ENCODE data around the gene ZMIZ1.
"Not testable (repeated sequence)": the region's sequence is repeated elsewhere in the genome, so short reads cannot be mapped to it uniquely, and the experiment has no call there.

ZMIZ1 gene

GRCh38 chr10:79034271-79034876 lies 34.4 kb upstream of the ZMIZ1 start:
- H3K4me3 ChIP-seq (ENCODE audit: insufficient read length, low read depth): no peak overlapping the region

GRCh38 chr10:79036416-79036815 lies 32.4 kb upstream of the ZMIZ1 start:
- H3K9ac ChIP-seq (ENCODE audit: insufficient read length, low read depth); H3K36me3 ChIP-seq (ENCODE audit: insufficient read depth, insufficient read length, low read length); H3K9me3 ChIP-seq (ENCODE audit: insufficient read depth, low read length); H3K27me3 ChIP-seq (ENCODE audit: insufficient read depth, insufficient read length); H3K4me1 ChIP-seq (ENCODE audit: insufficient read depth, insufficient read length); DNase-seq (ENCODE audit: low read depth, low spot score); H3K4me3 ChIP-seq (ENCODE audit: insufficient read length, low read depth): not testable (repeated sequence)

More at GRCh38 chr10:79034271-79034876, 34.4 kb upstream of the ZMIZ1 start:
- TF ChIP-seq SUZ12 (IDR thresholded peaks at IDR 0.05; ENCODE audit: extremely low read depth, insufficient read depth, insufficient read length) (no peak), ZNF274 (IDR thresholded peaks at IDR 0.05; ENCODE audit: low read depth, low read length) (no peak), YY1 (IDR thresholded peaks at IDR 0.05; ENCODE audit: insufficient read depth, insufficient read length) (no peak)
- no peak for DNase-seq (ENCODE audit: low read depth, low spot score)
- Histone ChIP-seq H3K4me1 (ENCODE audit: insufficient read depth, insufficient read length) (no peaks in the 10 kb centered on the region), H3K36me3 (ENCODE audit: insufficient read depth, insufficient read length, low read length) (no peaks in the 10 kb centered on the region), H3K27me3 (ENCODE audit: insufficient read depth, insufficient read length) (peaks cover 12% of the 10 kb centered on the region), H3K9me3 (ENCODE audit: insufficient read depth, low read length) (no peaks in the 10 kb centered on the region), H3K9ac (ENCODE audit: insufficient read length, low read depth) (no peak overlapping the region)

- H3K9ac ChIP-seq (ENCODE audit: insufficient read length, low read depth): no peak overlapping the region
- H3K36me3 ChIP-seq (ENCODE audit: insufficient read depth, insufficient read length, low read length): no peaks in the 10 kb centered on the region
- DNase-seq (ENCODE audit: low read depth, low spot score): no peak
- no peak overlapping the region for H3K4me3 ChIP-seq (ENCODE audit: insufficient read length, low read depth)
- TF ChIP-seq ZNF274 (IDR thresholded peaks at IDR 0.05; ENCODE audit: low read depth, low read length): no peak
- TF ChIP-seq YY1 (IDR thresholded peaks at IDR 0.05; ENCODE audit: insufficient read depth, insufficient read length): no peak
- TF ChIP-seq SUZ12 (IDR thresholded peaks at IDR 0.05; ENCODE audit: extremely low read depth, insufficient read depth, insufficient read length): no peak
- H3K9me3 ChIP-seq (ENCODE audit: insufficient read depth, low read length): no peaks in the 10 kb centered on the region
- no peaks in the 10 kb centered on the region for H3K27me3 ChIP-seq (ENCODE audit: insufficient read depth, insufficient read length)
- H3K4me1 ChIP-seq (ENCODE audit: insufficient read depth, insufficient read length): no peaks in the 10 kb centered on the region
These were observed 30.5 kb upstream of the ZMIZ1 start for GRCh38 chr10:79038104-79038840.

GRCh38 chr10:79038841-79039201 lies 29.9 kb upstream of the ZMIZ1 start:
- Histone ChIP-seq H3K4me3 (ENCODE audit: insufficient read length, low read depth) (no peak overlapping the region), H3K36me3 (ENCODE audit: insufficient read depth, insufficient read length, low read length) (no peaks in the 10 kb centered on the region), H3K9me3 (ENCODE audit: insufficient read depth, low read length) (no peaks in the 10 kb centered on the region), H3K4me1 (ENCODE audit: insufficient read depth, insufficient read length) (no peaks in the 10 kb centered on the region), H3K9ac (ENCODE audit: insufficient read length, low read depth) (no peak overlapping the region), H3K27me3 (ENCODE audit: insufficient read depth, insufficient read length) (no peaks in the 10 kb centered on the region)
- TF ChIP-seq SUZ12 (IDR thresholded peaks at IDR 0.05; ENCODE audit: extremely low read depth, insufficient read depth, insufficient read length) (no peak), ZNF274 (IDR thresholded peaks at IDR 0.05; ENCODE audit: low read depth, low read length) (no peak)
- peak; percentile 33 for DNase-seq (ENCODE audit: low read depth, low spot score)

- no peak for TF ChIP-seq ZNF274 (IDR thresholded peaks at IDR 0.05; ENCODE audit: low read depth, low read length)
- TF ChIP-seq YY1 (IDR thresholded peaks at IDR 0.05; ENCODE audit: insufficient read depth, insufficient read length): no peak
- TF ChIP-seq SUZ12 (IDR thresholded peaks at IDR 0.05; ENCODE audit: extremely low read depth, insufficient read depth, insufficient read length): no peak
- H3K36me3 ChIP-seq (ENCODE audit: insufficient read depth, insufficient read length, low read length): no peaks in the 10 kb centered on the region
- no peak overlapping the region for H3K4me3 ChIP-seq (ENCODE audit: insufficient read length, low read depth)
- H3K9ac ChIP-seq (ENCODE audit: insufficient read length, low read depth): no peak overlapping the region
- H3K27me3 ChIP-seq (ENCODE audit: insufficient read depth, insufficient read length): no peaks in the 10 kb centered on the region
- H3K9me3 ChIP-seq (ENCODE audit: insufficient read depth, low read length): no peaks in the 10 kb centered on the region
- peaks cover 4% of the 10 kb centered on the region for H3K4me1 ChIP-seq (ENCODE audit: insufficient read depth, insufficient read length)
- no peak for DNase-seq (ENCODE audit: low read depth, low spot score)
These were observed 25.9 kb upstream of the ZMIZ1 start for GRCh38 chr10:79042639-79043411.

- DNase-seq (ENCODE audit: low read depth, low spot score): no peak
- Histone ChIP-seq H3K9me3 (ENCODE audit: insufficient read depth, low read length) (no peaks in the 10 kb centered on the region), H3K4me3 (ENCODE audit: insufficient read length, low read depth) (no peak overlapping the region), H3K9ac (ENCODE audit: insufficient read length, low read depth) (no peak overlapping the region), H3K36me3 (ENCODE audit: insufficient read depth, insufficient read length, low read length) (no peaks in the 10 kb centered on the region), H3K27me3 (ENCODE audit: insufficient read depth, insufficient read length) (no peaks in the 10 kb centered on the region), H3K4me1 (ENCODE audit: insufficient read depth, insufficient read length) (peaks cover 11% of the 10 kb centered on the region)
- no peak for TF ChIP-seq SUZ12 (IDR thresholded peaks at IDR 0.05; ENCODE audit: extremely low read depth, insufficient read depth, insufficient read length)
- TF ChIP-seq YY1 (IDR thresholded peaks at IDR 0.05; ENCODE audit: insufficient read depth, insufficient read length): no peak
- TF ChIP-seq ZNF274 (IDR thresholded peaks at IDR 0.05; ENCODE audit: low read depth, low read length): no peak
These were observed 24.6 kb upstream of the ZMIZ1 start for GRCh38 chr10:79044036-79044632.

- no peaks in the 10 kb centered on the region for H3K27me3 ChIP-seq (ENCODE audit: insufficient read depth, insufficient read length)
- H3K4me1 ChIP-seq (ENCODE audit: insufficient read depth, insufficient read length): peaks cover 12% of the 10 kb centered on the region
- no peaks in the 10 kb centered on the region for H3K9me3 ChIP-seq (ENCODE audit: insufficient read depth, low read length)
- TF ChIP-seq ZNF274 (IDR thresholded peaks at IDR 0.05; ENCODE audit: low read depth, low read length): no peak
- TF ChIP-seq SUZ12 (IDR thresholded peaks at IDR 0.05; ENCODE audit: extremely low read depth, insufficient read depth, insufficient read length): no peak
- TF ChIP-seq YY1 (IDR thresholded peaks at IDR 0.05; ENCODE audit: insufficient read depth, insufficient read length): no peak
- no peak overlapping the region for H3K9ac ChIP-seq (ENCODE audit: insufficient read length, low read depth)
- DNase-seq (ENCODE audit: low read depth, low spot score): no peak
- no peak overlapping the region for H3K4me3 ChIP-seq (ENCODE audit: insufficient read length, low read depth)
- no peaks in the 10 kb centered on the region for H3K36me3 ChIP-seq (ENCODE audit: insufficient read depth, insufficient read length, low read length)
These were observed 23.9 kb upstream of the ZMIZ1 start for GRCh38 chr10:79044846-79045245.

Data from NT2/D1 (cell line).